HG03439 (cell line): Measurements from ENCODE around the gene BOLA1.
"Not testable (repeated sequence)": the region's sequence is repeated elsewhere in the genome, so short reads cannot be mapped to it uniquely, and the experiment has no call there.

Experiments
- ATAC-seq: cut with Tn5 transposase; IDR thresholded peaks from one replicate; pipeline ENCODE4 v1.9.1; 2021; ENCODE audit warnings: mild to moderate bottlenecking, moderate library complexity; ENCODE audit not compliant: unreplicated experiment

The BOLA1 gene

GRCh38 chr1:149886396-149887195, 12.8 kb upstream of the BOLA1 start:
- peak; percentile 63 for ATAC-seq

GRCh38 chr1:149887196-149887455, 12.2 kb upstream of the BOLA1 start:
- ATAC-seq: not testable (repeated sequence)

- ATAC-seq: peak; percentile 45
These were observed 11.7 kb upstream of the BOLA1 start for GRCh38 chr1:149887456-149888246.

DNA sequence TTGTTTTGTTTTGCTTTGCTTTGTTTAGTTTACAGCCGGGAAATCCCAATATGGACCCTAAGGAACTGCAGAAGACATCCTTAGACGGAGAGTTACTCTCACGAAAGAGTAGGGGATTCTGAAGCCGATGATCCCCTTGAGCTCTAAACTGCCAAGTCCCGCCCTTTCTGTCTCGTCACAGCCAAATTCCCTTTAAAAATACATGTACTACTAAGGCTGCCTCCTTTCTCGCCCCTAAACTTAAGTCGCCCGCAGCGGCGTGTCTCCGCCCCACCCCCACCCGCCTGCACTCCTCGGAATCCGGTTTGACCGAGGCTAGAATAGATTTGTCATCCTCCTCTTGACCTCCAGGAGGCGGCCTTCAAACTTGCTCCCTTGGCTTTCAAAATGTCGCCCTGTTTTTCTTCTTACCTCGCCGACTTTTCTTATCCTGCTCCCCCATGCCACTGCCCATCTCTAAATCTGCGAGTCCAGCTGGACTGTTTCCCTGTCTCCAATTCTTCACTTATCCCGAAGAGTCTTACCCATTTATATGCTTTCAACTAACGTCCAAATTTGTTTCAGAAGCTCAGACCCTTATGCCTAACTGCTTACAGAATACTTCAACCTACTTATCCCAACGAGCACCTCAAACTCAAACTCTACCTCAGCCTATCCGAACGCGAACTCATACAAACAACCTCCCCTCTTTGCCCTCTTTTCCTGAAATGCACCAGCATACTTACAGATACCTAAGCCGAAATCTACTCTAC, 10.9 kb upstream of the BOLA1 start:
- ATAC-seq: peak; percentile 22

DNA sequence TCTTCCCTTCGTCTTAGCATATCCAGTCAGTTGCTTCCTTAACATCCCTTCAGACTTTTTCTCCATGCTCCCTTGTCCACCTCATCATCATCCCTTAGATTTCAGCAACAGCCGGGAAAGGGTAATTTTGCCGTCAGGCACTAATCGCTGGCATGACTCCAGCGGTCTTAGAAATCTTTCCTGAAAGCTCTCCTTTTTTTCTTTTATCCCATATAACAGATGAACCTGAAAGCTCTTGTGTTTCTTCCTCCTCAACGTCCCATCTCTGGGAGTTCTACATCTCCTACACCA, 10.4 kb upstream of the BOLA1 start:
- no peak for ATAC-seq

GRCh38 chr1:149896575-149896974, 2.8 kb upstream of the BOLA1 start:
- no peak for ATAC-seq

- no peak for ATAC-seq
These were observed 4.6 kb downstream of the BOLA1 start for GRCh38 chr1:149903836-149904491.

DNA sequence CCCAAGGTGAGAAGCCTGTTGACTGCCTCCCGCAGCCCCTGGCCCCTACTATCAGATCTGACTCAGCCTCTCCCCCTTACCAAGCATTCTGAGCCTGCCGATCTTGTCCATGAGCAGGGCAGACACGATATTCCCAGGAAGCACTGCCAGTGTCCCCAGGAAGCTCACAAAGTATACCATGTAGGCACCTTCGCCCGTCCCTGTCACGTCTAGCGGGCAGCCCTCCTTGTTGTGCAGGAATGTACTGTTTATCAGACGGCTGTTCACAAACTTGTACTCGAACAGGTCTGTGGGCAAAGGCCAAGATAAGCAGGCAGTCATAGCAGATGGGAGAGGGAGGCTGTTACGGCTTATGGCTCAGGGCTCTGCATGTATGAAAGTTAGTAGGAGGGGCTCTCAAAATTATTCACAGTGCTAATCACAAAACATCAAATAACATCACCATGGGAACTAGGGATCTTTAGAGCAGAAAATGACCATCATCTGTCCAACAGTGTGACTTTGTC, 7.3 kb downstream of the BOLA1 start:
- ATAC-seq: no peak

GRCh38 chr1:149914545-149914944, 15.2 kb downstream of the BOLA1 start:
- no peak for ATAC-seq

DNA sequence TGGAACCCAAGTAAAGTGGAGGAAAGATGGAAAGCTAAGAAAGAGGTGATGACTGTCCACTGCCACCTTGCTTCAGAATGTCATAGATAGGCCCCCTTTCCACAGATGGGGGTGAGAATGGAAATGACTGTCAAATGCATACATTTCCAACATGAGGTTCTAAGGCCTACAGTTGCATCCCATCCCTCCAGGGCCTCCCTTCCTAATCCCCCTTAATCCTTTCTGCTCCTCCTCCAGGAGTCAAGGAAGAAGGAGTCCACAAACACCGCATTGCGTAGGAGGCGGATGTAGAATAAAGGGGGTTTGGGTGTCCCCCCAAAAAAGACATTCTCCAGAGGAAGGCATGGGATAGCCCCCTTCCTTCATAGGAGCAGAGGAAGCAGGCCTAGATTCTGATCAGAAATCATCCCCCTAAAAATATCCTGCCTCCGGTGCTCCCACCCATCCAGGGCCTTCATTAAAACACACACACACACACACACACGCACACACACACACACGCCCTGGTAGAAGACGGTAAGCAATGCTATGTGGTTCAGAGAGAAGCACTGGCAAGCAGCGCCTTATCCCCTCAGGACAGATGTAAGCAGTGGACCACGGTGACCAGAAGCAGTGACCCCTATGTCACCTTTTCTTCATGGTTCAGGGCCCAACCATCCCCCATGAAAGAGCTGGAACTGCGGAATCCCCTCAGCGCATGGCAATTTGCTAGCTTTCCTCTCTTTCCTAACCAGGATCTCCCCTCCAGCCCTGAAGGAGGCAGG, 16.2 kb downstream of the BOLA1 start:
- no peak for ATAC-seq

DNA sequence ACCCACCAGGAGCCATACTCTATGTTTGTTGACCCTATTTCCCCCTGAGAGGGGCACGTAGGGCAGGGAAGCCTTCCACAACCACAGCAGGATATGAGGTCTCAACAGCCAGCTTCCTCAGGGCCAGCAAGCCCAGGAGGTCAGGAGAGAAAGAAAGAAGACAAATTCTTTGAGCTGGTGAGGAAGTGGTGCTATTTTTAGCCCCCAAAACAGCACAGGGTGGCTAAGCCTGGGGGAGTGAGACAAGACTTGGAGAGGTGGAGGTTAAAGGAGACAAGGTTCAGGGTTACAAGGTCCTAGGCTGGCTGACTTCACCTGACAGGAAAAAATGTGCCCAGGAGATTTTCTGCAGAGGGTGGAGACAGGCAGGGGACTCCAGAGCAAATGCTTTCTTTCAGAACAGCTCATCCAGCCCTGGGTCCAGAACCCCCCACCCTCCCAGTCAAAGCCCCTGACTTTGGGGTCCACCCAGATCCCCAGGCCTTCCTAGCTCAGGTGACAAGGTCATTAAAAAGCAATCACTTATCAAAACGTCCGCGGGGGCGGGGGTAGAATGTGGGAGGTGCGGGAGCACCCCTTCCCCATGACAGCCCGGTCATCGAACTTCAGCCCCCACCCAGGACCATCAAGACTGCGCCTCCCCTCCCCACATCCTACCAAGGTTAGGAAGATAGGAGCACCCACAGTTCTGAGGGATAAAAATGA, 17.0 kb downstream of the BOLA1 start:
- ATAC-seq: no peak

- no peak for ATAC-seq
These were observed 17.5 kb downstream of the BOLA1 start for GRCh38 chr1:149916898-149917252.

DNA sequence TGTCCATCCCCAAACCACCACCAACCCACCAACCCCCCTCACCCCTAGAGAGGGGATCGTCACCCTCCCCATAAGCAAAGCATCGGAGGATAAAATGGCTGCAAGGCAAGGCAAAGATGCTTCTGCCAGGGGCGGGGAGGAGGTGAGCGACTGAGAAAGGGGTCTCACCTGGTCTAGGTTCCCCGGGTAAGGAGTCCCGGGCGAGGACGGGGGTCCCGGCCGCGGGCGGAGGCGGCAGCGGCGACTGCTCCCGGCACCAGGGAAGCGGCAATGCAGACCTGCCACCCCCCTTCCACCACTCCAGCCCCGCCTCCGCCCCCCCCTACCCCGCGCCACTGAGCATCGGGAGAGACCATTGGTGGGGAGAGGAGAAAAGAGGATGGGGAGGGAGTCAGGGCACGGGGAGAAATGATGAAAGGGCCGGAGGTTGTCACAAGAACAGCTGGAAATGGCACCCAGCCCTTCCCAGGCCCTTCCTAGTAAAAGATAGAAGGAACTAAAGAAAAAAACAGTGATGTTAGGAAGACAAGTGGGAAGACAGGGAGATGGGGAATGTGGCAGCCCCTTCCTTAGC, 18.3 kb downstream of the BOLA1 start, which contains the start of gene SV2A:
SV2A (minus strand) TSS at position 274 of the 574 bp plus-strand sequence. CDS start 4,004 bp downstream, outside the sequence.
- ATAC-seq: no peak

DNA sequence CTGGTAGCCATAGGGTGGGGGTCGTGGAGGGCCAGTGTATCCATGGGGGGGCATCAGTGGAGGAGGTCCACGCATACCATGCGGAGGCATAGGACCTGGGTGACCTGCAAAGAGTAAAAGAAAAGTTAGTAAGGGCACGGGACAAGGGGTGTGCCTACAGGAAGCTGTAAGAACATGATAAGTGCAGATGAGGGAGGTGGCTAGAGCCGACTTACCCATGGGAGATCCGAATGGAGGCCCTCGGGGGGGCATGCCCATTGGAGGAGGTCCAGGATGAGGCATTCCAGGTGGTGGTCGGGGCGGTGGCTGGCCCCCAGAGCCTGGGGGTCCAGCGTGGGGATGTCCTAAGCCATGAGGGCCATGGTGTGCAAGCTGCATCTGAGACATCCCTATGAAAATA, 24.3 kb downstream of the BOLA1 start:
- no peak for ATAC-seq

- no peak for ATAC-seq
These were observed 26.0 kb downstream of the BOLA1 start for GRCh38 chr1:149925345-149925744.

GRCh38 chr1:149925751-149926150, 26.4 kb downstream of the BOLA1 start:
- no peak for ATAC-seq

GRCh38 chr1:149926296-149926695, 26.9 kb downstream of the BOLA1 start:
- ATAC-seq: no peak

GRCh38 chr1:149927056-149927562, 27.7 kb downstream of the BOLA1 start:
- no peak for ATAC-seq
